Measurements from ENCODE around the gene ZNF613.
A peak's percentile ranks its signal among the peaks of the same experiment; 100 is the strongest.
"Not testable (repeated sequence)": the region's sequence is repeated elsewhere in the genome, so short reads cannot be mapped to it uniquely, and the experiment has no call there.

Gene ZNF613

GRCh38 chr19:51948975-51949374, 21.7 kb downstream of the ZNF613 start:
- no peak overlapping the region for H3K4me3 ChIP-seq (ENCODE audit: low read depth, low read length)
- no peak for DNase-seq (ENCODE audit: low read depth)
- TF ChIP-seq POLR2A (IDR thresholded peaks at IDR 0.05; ENCODE audit: extremely low read depth, insufficient read length), result no peak
- TF ChIP-seq MYC (IDR thresholded peaks at IDR 0.05; ENCODE audit: low read depth, low read length), result no peak
- TF ChIP-seq MAX (IDR thresholded peaks at IDR 0.05; ENCODE audit: low read depth, low read length), result no peak
- TF ChIP-seq, protein P1, sequence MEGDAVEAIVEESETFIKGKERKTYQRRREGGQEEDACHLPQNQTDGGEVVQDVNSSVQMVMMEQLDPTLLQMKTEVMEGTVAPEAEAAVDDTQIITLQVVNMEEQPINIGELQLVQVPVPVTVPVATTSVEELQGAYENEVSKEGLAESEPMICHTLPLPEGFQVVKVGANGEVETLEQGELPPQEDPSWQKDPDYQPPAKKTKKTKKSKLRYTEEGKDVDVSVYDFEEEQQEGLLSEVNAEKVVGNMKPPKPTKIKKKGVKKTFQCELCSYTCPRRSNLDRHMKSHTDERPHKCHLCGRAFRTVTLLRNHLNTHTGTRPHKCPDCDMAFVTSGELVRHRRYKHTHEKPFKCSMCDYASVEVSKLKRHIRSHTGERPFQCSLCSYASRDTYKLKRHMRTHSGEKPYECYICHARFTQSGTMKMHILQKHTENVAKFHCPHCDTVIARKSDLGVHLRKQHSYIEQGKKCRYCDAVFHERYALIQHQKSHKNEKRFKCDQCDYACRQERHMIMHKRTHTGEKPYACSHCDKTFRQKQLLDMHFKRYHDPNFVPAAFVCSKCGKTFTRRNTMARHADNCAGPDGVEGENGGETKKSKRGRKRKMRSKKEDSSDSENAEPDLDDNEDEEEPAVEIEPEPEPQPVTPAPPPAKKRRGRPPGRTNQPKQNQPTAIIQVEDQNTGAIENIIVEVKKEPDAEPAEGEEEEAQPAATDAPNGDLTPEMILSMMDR (IDR thresholded peaks at IDR 0.05; ENCODE audit: low read depth, low read length), result no peak

DNA sequence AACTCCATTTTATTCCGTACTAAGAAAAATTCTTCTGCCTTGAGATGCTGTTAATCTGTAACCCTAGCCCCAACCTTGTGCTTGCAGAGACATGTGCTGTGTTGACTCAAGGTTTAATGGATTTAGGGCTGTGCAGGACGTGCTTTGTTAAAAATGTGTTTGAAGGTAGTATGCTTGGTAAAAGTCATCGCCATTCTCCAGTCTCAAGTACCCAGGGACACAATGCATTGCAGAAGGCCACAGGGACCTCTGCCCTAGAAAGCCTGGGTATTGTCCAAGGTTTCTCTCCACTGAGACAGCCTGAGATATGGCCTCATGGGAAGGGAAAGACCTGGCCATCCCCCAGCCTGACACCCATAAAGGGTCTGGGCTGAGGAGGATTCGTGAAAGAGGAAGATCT, 30.6 kb downstream of the ZNF613 start:
- not testable (repeated sequence) for DNase-seq (ENCODE audit: low read depth); H3K4me3 ChIP-seq (ENCODE audit: low read depth, low read length)

DNA sequence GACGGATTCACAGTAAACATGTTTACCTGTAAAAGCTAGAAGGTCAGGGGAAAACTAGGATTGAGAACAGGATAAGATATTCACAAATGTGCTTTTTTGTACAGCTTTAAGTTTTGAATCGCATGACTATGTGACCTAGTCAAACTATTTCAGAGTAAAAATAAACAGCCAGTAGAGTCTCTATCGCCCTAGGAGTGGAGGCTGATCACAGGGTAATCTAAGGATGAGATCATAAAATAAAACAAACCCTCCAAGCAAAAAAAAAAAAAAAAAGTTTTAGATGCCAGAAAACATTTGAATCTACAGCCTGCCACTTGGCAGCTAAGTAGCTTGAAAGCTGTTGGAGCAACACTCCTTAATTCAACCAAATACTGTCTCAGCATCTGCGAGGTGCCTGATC, 32.5 kb downstream of the ZNF613 start:
- H3K4me3 ChIP-seq (ENCODE audit: low read depth, low read length), result no peak overlapping the region
- DNase-seq (ENCODE audit: low read depth), result no peak
- TF ChIP-seq, protein P1 (IDR thresholded peaks at IDR 0.05; ENCODE audit: low read depth, low read length), result no peak
- TF ChIP-seq POLR2A (IDR thresholded peaks at IDR 0.05; ENCODE audit: extremely low read depth, insufficient read length) (no peak), MAX (IDR thresholded peaks at IDR 0.05; ENCODE audit: low read depth, low read length) (no peak), MYC (IDR thresholded peaks at IDR 0.05; ENCODE audit: low read depth, low read length) (no peak)

- H3K4me3 ChIP-seq (ENCODE audit: low read depth, low read length), result not testable (repeated sequence)
- peak; percentile 69 for DNase-seq (ENCODE audit: low read depth)
Observed at GRCh38 chr19:51960621-51961233, 33.5 kb downstream of the ZNF613 start.

- DNase-seq (ENCODE audit: low read depth), result no peak
- TF ChIP-seq, protein P1 (IDR thresholded peaks at IDR 0.05; ENCODE audit: low read depth, low read length), result no peak
- TF ChIP-seq MAX (IDR thresholded peaks at IDR 0.05; ENCODE audit: low read depth, low read length) (no peak), MYC (IDR thresholded peaks at IDR 0.05; ENCODE audit: low read depth, low read length) (no peak), POLR2A (IDR thresholded peaks at IDR 0.05; ENCODE audit: extremely low read depth, insufficient read length) (no peak)
- H3K4me3 ChIP-seq (ENCODE audit: low read depth, low read length), result no peak overlapping the region
Observed at GRCh38 chr19:51965583-51965982, 38.3 kb downstream of the ZNF613 start.

GRCh38 chr19:51970718-51971117, 43.4 kb downstream of the ZNF613 start:
- DNase-seq (ENCODE audit: low read depth), result no peak
- no peak overlapping the region for H3K4me3 ChIP-seq (ENCODE audit: low read depth, low read length)
- TF ChIP-seq MAX (IDR thresholded peaks at IDR 0.05; ENCODE audit: low read depth, low read length) (no peak), MYC (IDR thresholded peaks at IDR 0.05; ENCODE audit: low read depth, low read length) (no peak), POLR2A (IDR thresholded peaks at IDR 0.05; ENCODE audit: extremely low read depth, insufficient read length) (no peak)
- TF ChIP-seq, protein P1 (IDR thresholded peaks at IDR 0.05; ENCODE audit: low read depth, low read length), result no peak

DNA sequence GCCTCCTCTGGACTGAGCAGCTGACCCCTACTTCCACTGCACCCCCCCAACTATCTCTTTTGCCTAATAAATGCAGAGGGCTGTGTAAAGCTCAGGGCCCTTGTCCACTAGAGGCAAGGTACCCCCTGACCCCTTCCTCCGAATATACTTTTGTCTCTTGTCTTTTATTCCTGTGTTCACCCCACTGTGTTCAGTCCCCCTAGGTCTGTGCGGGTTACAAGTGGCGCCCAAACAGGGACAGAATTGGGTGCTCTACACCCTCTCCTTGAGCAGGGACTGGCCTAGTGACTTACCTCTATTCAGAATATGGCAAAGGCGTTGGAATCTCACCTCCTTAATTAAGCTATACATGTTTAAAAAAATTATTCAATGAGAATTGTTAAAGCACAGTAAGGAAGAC, 44.4 kb downstream of the ZNF613 start:
- peak; percentile 37 for DNase-seq (ENCODE audit: low read depth)
- TF ChIP-seq POLR2A (IDR thresholded peaks at IDR 0.05; ENCODE audit: extremely low read depth, insufficient read length) (no peak), MAX (IDR thresholded peaks at IDR 0.05; ENCODE audit: low read depth, low read length) (no peak), MYC (IDR thresholded peaks at IDR 0.05; ENCODE audit: low read depth, low read length) (no peak)
- TF ChIP-seq, protein P1 (IDR thresholded peaks at IDR 0.05; ENCODE audit: low read depth, low read length), result no peak
- H3K4me3 ChIP-seq (ENCODE audit: low read depth, low read length), result no peak overlapping the region

DNA sequence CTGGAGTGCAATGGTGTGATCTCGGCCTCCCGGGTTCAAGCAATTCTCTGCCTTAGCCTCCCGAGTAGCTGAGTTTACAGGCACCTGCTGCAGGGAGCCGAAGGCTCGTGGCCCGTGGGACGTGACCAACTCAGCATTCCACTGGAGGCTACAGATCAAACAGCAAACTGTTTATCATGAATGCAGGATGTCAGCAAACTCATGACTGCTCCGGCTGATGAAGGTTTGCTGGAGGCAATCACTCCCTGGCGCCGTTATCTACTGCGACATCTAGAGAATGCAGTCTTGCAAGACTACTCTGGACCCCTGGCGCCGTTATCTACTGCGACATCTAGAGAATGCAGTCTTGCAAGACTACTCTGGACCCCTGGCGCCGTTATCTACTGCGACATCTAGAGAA, 48.5 kb downstream of the ZNF613 start:
- H3K4me3 ChIP-seq (ENCODE audit: low read depth, low read length); DNase-seq (ENCODE audit: low read depth): not testable (repeated sequence)

Measured in NB4 (cell line).